Tibial nerve (tissue), 4 donors: ENCODE measurements around the gene INSYN1. TPM values are rescaled to one million over a fixed set of nuclear protein-coding genes. Genes with fewer than 3 reads are reported as not detected.
"Not testable (repeated sequence)": the region's sequence is repeated elsewhere in the genome, so short reads cannot be mapped to it uniquely, and the experiment has no call there.

Experiments used
- DNase-seq, 2 donors: peaks; one replicate each; pipeline ENCODE4 v3.0.0-alpha.2; 2019; ENCODE audit warnings: low spot score in 2 of 2
- H3K27ac ChIP-seq, 4 donors: fragments of 200-600 bp; sonication (generic) in 3 of 4; one replicate each; pipeline ENCODE4 v1.5.1; 2017 to 2019; ENCODE audit warnings: mild to moderate bottlenecking in 1 of 4
- H3K27me3 ChIP-seq, 2 donors: fragments of 200-600 bp; sonication (generic) in 1 of 2; one replicate each; pipeline versions ENCODE4 v1.5.1 to v1.6.0; 2017 to 2019
- H3K36me3 ChIP-seq, 3 donors: fragments of 200-600 bp; sonication (generic); one replicate each; pipeline ENCODE4 v1.5.1; 2018 to 2019
- H3K4me1 ChIP-seq, 4 donors: fragments of 200-600 bp; sonication (generic) in 3 of 4; one replicate each; pipeline ENCODE4 v1.5.1; 2017 to 2019
- H3K4me3 ChIP-seq, 4 donors: fragments of 200-600 bp; sonication (generic) in 3 of 4; one replicate each; pipeline ENCODE4 v1.5.1; 2017 to 2019; ENCODE audit warnings: mild to moderate bottlenecking in 1 of 4, moderate library complexity in 1 of 4
- H3K9me3 ChIP-seq, 4 donors: fragments of 200-600 bp; sonication (generic) in 3 of 4; one replicate each; pipeline ENCODE4 v1.5.1; 2017 to 2019
- CTCF ChIP-seq, 5 experiments: fragments of 200-600 bp in 3 of 5; fragments of 450-650 bp in 2 of 5; sonication (generic) in 3 of 5; IDR thresholded peaks; one replicate each; pipeline ENCODE4 v1.5.1; 2016 to 2019; ENCODE audit warnings: antibody characterized with exemption in 5 of 5, mild to moderate bottlenecking in 3 of 5, moderate library complexity in 2 of 5
- EP300 ChIP-seq, 2 donors: sonication (generic); formaldehyde crosslinking; IDR thresholded peaks; one replicate each; pipeline ENCODE4 v1.6.1; 2017; ENCODE audit warnings: antibody characterized with exemption in 2 of 2, mild to moderate bottlenecking in 1 of 2
- POLR2A ChIP-seq, 2 donors: fragments of 450-650 bp; IDR thresholded peaks; one replicate each; pipeline ENCODE4 v1.6.1; 2017; ENCODE audit warnings: antibody characterized with exemption in 2 of 2, mild to moderate bottlenecking in 2 of 2, moderate library complexity in 2 of 2
- WGBS, 2 donors: methylation state at CpG; one replicate each; pipeline ENCODE4 v1.1.5; 2018; 5-methylcytosine and 5-hydroxymethylcytosine counted together
- total RNA-seq, 4 donors: library from RNA; depleted of rRNA; stranded (reverse); fragments of >200 nt; gene quantifications; one replicate each; pipeline ENCODE4 v1.1.0, GENCODE V29; 2016

The INSYN1 gene
- total RNA-seq, 4 donors from 2014 or later: 2.8 to 10.9 (median 6.7) TPM

GRCh38 chr15:73709686-73710085, 43.5 kb downstream of the INSYN1 start:
- H3K27me3 ChIP-seq: no peaks in the 10 kb centered on the region
- TF ChIP-seq CTCF (IDR thresholded peaks at IDR 0.05) (no peak), POLR2A (IDR thresholded peaks at IDR 0.05) (no peak), EP300 (IDR thresholded peaks at IDR 0.05) (no peak)
- no peak overlapping the region for H3K27ac ChIP-seq
- no peaks in the 10 kb centered on the region for H3K9me3 ChIP-seq
- H3K4me1 ChIP-seq: no peaks in the 10 kb centered on the region
- no peak for DNase-seq
- WGBS, 2 donors: 88 to 90% methylated on average over 4 of the region's 4 CpGs
- H3K4me3 ChIP-seq: no peak overlapping the region
- H3K36me3 ChIP-seq: peaks cover 0 to 98% (median 4%) of the 10 kb centered on the region in 3 donors

GRCh38 chr15:73709241-73709640, 43.9 kb downstream of the INSYN1 start:
- Histone ChIP-seq H3K27ac (no peak overlapping the region), H3K36me3 (peaks cover 0 to 98% (median 4%) of the 10 kb centered on the region in 3 donors)
- 95 to 98% methylated on average over 6 of the region's 6 CpGs for WGBS, 2 donors

GRCh38 chr15:73708691-73709090, 44.5 kb downstream of the INSYN1 start:
- no peak for DNase-seq
- Histone ChIP-seq H3K4me3 (no peak overlapping the region), H3K27ac (no peak overlapping the region), H3K36me3 (peaks cover 0 to 98% (median 4%) of the 10 kb centered on the region in 3 donors), H3K9me3 (no peaks in the 10 kb centered on the region), H3K4me1 (no peaks in the 10 kb centered on the region), H3K27me3 (no peaks in the 10 kb centered on the region)
- 88 to 93% methylated on average over 6 of the region's 6 CpGs for WGBS, 2 donors
- no peak for TF ChIP-seq EP300 (IDR thresholded peaks at IDR 0.05)

More at GRCh38 chr15:73709241-73709640, 43.9 kb downstream of the INSYN1 start:
- Histone ChIP-seq H3K4me3 (no peak overlapping the region), H3K27me3 (no peaks in the 10 kb centered on the region), H3K4me1 (no peaks in the 10 kb centered on the region), H3K9me3 (no peaks in the 10 kb centered on the region)
- DNase-seq: no peak
- no peak for TF ChIP-seq CTCF (IDR thresholded peaks at IDR 0.05)
- no peak for TF ChIP-seq EP300 (IDR thresholded peaks at IDR 0.05)
- TF ChIP-seq POLR2A (IDR thresholded peaks at IDR 0.05): no peak

GRCh38 chr15:73704869-73705645, 48.1 kb downstream of the INSYN1 start:
- 36 to 49% methylated on average over 7 to 13 of the region's 13 CpGs for WGBS, 2 donors
- H3K36me3 ChIP-seq: peaks cover 0 to 86% (median 4%) of the 10 kb centered on the region in 3 donors
- H3K4me1 ChIP-seq: no peaks in the 10 kb centered on the region
- no peak for TF ChIP-seq POLR2A (IDR thresholded peaks at IDR 0.05)
- TF ChIP-seq CTCF (IDR thresholded peaks at IDR 0.05): peak; percentile 71 to 79 (median 75)
- TF ChIP-seq EP300 (IDR thresholded peaks at IDR 0.05): no peak
- H3K9me3 ChIP-seq: no peaks in the 10 kb centered on the region
- no peak overlapping the region for H3K4me3 ChIP-seq
- peak; percentile 35 to 42 for DNase-seq
- H3K27me3 ChIP-seq: no peaks in the 10 kb centered on the region
- H3K27ac ChIP-seq: no peak overlapping the region

GRCh38 chr15:73704142-73704868, 48.8 kb downstream of the INSYN1 start:
- not testable (repeated sequence) for H3K9me3 ChIP-seq, H3K27ac ChIP-seq, H3K4me3 ChIP-seq, H3K27me3 ChIP-seq, DNase-seq, H3K4me1 ChIP-seq
- WGBS, 2 donors: 83 to 84% methylated on average over 19 to 21 of the region's 23 CpGs
- peaks cover 0 to 79% (median 4%) of the 10 kb centered on the region in 3 donors for H3K36me3 ChIP-seq

GRCh38 chr15:73703601-73704000, 49.5 kb downstream of the INSYN1 start:
- H3K4me1 ChIP-seq, H3K27ac ChIP-seq, H3K9me3 ChIP-seq, H3K27me3 ChIP-seq, H3K4me3 ChIP-seq, DNase-seq: not testable (repeated sequence)
- WGBS, 2 donors: 84% methylated on average over 21 to 23 of the region's 23 CpGs
- H3K36me3 ChIP-seq: peaks cover 0 to 72% (median 4%) of the 10 kb centered on the region in 3 donors

- H3K9me3 ChIP-seq, DNase-seq, H3K4me1 ChIP-seq, H3K27ac ChIP-seq, H3K27me3 ChIP-seq, H3K4me3 ChIP-seq: not testable (repeated sequence)
- peaks cover 0 to 61% (median 4%) of the 10 kb centered on the region in 3 donors for H3K36me3 ChIP-seq
- WGBS, 2 donors: 78 to 83% methylated on average over 22 to 33 of the region's 33 CpGs
These were observed 50.6 kb downstream of the INSYN1 start for GRCh38 chr15:73702311-73703239.
